SHP77 (cell line): Measurements from ENCODE around the gene TYRO3.

Source experiments
- DNase-seq, 2 experiments: peaks; one replicate each; lab custom pipeline; 2025; lab: John Stamatoyannopoulos, UW

Gene TYRO3

DNA sequence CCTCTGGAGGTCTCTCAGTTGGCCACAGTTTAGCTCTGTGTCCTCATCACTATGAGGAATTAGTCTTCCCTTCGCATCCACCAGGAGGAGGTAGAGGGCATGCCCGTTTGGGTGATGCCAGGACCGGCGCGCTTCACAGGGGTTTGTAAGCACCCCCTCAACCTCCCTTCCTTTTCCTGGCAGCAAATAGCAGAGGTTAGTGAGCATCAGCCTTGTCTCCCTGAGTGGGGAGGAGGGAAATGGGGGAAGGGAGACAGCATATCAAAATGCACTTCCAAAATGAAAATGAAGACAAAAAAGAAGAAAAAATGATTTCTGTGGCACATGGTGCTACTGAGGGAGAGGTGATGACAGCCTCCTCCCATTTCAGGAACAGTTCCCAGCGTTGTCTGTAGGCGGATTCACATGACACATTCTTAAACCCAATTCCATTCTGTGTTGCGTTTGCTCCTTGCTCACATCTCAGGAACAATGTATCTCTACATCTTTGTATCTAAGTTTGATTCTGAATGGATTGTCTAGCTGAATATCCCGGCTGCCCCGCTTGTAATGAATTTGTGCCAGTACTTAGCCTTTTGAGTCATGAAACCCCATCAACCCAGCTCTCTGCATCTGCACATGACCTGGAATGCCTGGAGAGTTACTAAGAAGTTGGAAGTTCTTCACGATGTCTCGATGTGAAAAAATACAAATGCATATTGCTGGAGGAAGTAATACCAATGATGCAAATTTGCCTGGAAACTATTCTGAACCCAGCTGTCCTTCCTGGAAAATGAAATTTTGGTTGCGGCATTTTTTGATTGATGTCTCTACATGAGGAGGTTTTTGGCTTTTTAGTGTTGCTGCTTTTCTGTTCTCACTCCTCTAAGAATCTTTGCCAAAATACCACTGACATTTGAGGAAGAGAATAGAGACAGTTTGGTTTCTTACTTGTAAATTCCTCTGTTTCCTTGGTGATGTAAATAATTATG, 45.2 kb downstream of the TYRO3 start:
- DNase-seq, result peak; percentile 40 to 80

- no peak for DNase-seq
Observed at GRCh38 chr15:41605566-41605965, 46.6 kb downstream of the TYRO3 start.

- DNase-seq, result no peak
Observed at GRCh38 chr15:41606997-41607396, 48.0 kb downstream of the TYRO3 start.

- no peak for DNase-seq
Observed at GRCh38 chr15:41609123-41609522, 50.1 kb downstream of the TYRO3 start.

GRCh38 chr15:41610048-41610447, 51.0 kb downstream of the TYRO3 start:
- DNase-seq, result no peak

- peak; percentile 3 to 5 for DNase-seq
Observed at GRCh38 chr15:41620536-41621199, 61.7 kb downstream of the TYRO3 start.

GRCh38 chr15:41621200-41622193, 62.5 kb downstream of the TYRO3 start:
- DNase-seq, result peak; percentile 88 to 90

GRCh38 chr15:41622901-41623300, 63.9 kb downstream of the TYRO3 start:
- DNase-seq, result no peak

DNA sequence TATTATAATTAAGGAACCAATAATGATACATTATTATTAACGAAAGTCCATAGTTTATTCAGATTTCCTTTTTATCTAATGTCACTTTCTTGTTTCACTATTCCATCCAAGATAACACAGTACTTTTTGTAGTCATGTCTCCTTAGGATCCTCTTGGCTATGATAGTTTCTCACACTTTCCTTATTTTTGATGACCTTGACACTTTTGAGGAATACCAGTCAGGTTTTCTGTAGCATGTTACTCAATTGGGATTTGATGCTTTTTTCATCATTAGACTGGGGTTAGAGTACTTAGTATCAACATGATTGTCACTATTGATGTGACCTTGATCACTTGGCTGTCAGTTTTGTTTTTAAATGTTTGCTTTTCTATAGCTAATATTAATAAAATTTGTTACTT, 68.2 kb downstream of the TYRO3 start:
- DNase-seq, result no peak

DNA sequence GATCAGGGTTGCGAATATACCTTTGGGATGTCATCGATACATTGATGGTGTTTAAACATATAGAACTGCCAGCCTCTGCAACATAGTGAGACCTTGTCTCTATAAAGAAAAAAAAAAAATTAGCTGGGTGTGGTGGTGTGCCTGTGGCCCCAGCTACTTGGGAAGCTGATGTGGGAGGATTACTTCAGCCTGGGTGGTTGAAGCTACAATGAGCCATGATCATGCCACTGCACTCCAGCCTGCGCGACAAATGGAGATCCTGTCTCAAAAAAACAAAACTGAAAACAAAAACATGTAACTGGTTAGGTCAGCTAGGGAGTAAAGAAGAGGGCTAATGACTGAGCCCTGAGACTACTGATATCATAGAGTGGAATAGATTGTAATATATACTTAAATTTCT, 70.5 kb downstream of the TYRO3 start:
- no peak for DNase-seq

- no peak for DNase-seq
Observed at GRCh38 chr15:41629883-41630282, 70.9 kb downstream of the TYRO3 start.

DNA sequence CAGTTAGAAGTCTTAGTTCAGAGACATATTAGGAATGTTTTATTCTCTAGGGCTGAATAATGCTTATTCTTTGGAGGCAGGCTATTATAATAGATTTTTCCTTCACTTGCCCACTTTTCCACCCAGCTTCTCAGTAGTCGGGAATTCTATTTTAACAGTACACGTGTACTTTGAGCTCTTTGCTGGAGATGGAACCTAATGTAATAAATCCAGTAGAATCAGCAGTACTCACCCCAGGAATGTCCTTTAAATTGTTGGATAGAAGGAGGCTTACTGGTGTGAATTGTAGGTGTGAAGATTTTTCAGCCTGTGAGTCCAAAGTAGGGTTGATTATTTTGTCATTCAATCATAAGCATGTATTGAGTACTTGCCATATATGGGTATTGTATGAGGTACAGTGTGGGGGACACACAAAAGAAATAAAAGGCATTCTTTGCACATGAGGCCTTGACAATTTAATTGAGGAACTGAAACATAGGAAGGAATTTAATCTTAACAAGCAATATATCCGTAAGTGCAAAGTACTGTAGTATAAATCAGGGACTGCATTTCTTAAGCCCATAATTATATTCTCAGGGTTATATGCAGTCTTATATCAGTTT, 71.7 kb downstream of the TYRO3 start:
- DNase-seq, result no peak

DNA sequence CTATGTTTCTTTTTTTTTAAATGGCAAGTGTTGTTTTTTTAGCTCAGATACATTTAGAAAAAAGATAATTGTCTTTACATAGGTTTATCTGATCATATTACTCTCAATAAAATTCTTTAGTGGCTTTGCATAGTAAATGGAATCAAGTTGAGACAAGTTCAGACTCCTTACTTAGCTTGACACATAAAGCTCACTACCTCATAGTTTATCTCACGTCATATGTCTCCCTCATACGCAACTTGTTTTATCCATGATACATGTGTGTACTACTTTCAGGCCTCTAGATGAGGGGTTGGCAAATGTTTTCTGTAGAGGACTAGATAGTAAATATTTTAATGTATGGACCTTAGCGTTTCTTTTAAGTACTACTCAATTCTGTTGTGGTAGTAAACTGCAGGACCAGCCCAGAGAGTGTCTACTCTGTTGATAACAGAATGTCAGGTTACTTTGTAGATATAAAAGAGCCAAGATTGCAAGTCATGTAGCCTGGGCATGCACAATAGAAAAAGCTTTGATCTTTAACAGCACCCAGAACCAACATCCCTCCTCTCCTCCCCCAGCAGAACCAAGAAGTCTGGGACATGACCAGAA, 73.0 kb downstream of the TYRO3 start:
- DNase-seq, result no peak
